ENCODE measurements around the gene FBXO39.
"Not testable (repeated sequence)": the region's sequence is repeated elsewhere in the genome, so short reads cannot be mapped to it uniquely, and the experiment has no call there.

FBXO39 gene

GRCh38 chr17:6774906-6775305, 1.1 kb upstream of the FBXO39 start:
- DNase-seq, H3K27ac Mint-ChIP-seq, H3K4me3 Mint-ChIP-seq, H3K4me1 Mint-ChIP-seq, ATAC-seq: not testable (repeated sequence)
- Mint-ChIP-seq H3K36me3 (ENCODE audit: low read depth) (peaks cover 45% of the 10 kb centered on the region), H3K27me3 (peaks cover 34% of the 10 kb centered on the region), H3K9me3 (peaks cover 35% of the 10 kb centered on the region)

- ATAC-seq, result no peak
- H3K27ac Mint-ChIP-seq, result no peak overlapping the region
- peaks cover 65% of the 10 kb centered on the region for H3K27me3 Mint-ChIP-seq
- peaks cover 4% of the 10 kb centered on the region for H3K36me3 Mint-ChIP-seq (ENCODE audit: low read depth)
- H3K4me1 Mint-ChIP-seq, result peaks cover 4% of the 10 kb centered on the region
- H3K4me3 Mint-ChIP-seq, result no peak overlapping the region
- H3K9me3 Mint-ChIP-seq, result peaks cover 18% of the 10 kb centered on the region
- DNase-seq, result no peak
Measured at GRCh38 chr17:6779411-6779810, 3.4 kb downstream of the FBXO39 start.

GRCh38 chr17:6780001-6780400, 4.0 kb downstream of the FBXO39 start:
- peaks cover 67% of the 10 kb centered on the region for H3K27me3 Mint-ChIP-seq
- H3K36me3 Mint-ChIP-seq (ENCODE audit: low read depth), result peaks cover 2% of the 10 kb centered on the region
- peaks cover 16% of the 10 kb centered on the region for H3K9me3 Mint-ChIP-seq
- H3K4me3 Mint-ChIP-seq, result no peak overlapping the region
- H3K4me1 Mint-ChIP-seq, result peaks cover 4% of the 10 kb centered on the region
- DNase-seq (no peak), ATAC-seq (no peak)
- H3K27ac Mint-ChIP-seq, result no peak overlapping the region

- ATAC-seq (peak; percentile 84), DNase-seq (no peak)
- Mint-ChIP-seq H3K27ac (no peak overlapping the region), H3K27me3 (peaks cover 70% of the 10 kb centered on the region), H3K4me3 (no peak overlapping the region), H3K36me3 (ENCODE audit: low read depth) (peaks cover 2% of the 10 kb centered on the region), H3K9me3 (peaks cover 24% of the 10 kb centered on the region), H3K4me1 (peaks cover 4% of the 10 kb centered on the region)
Measured at GRCh38 chr17:6780886-6781285, 4.9 kb downstream of the FBXO39 start.

GRCh38 chr17:6782244-6782643, 6.2 kb downstream of the FBXO39 start:
- Mint-ChIP-seq H3K4me3 (no peak overlapping the region), H3K27me3 (peaks cover 76% of the 10 kb centered on the region), H3K9me3 (peaks cover 28% of the 10 kb centered on the region), H3K27ac (no peak overlapping the region), H3K36me3 (ENCODE audit: low read depth) (peaks cover 4% of the 10 kb centered on the region), H3K4me1 (peaks cover 2% of the 10 kb centered on the region)
- DNase-seq (no peak), ATAC-seq (no peak)

GRCh38 chr17:6786618-6787017, 10.6 kb downstream of the FBXO39 start:
- Mint-ChIP-seq H3K4me3 (no peak overlapping the region), H3K9me3 (peaks cover 28% of the 10 kb centered on the region), H3K4me1 (no peaks in the 10 kb centered on the region), H3K36me3 (ENCODE audit: low read depth) (peaks cover 4% of the 10 kb centered on the region), H3K27me3 (peaks cover 69% of the 10 kb centered on the region), H3K27ac (no peak overlapping the region)
- ATAC-seq, result no peak
- DNase-seq, result no peak

GRCh38 chr17:6787081-6787693, 11.2 kb downstream of the FBXO39 start:
- ATAC-seq, result no peak
- DNase-seq, result no peak
- H3K9me3 Mint-ChIP-seq, result peaks cover 28% of the 10 kb centered on the region
- H3K27ac Mint-ChIP-seq, result no peak overlapping the region
- H3K4me3 Mint-ChIP-seq, result no peak overlapping the region
- no peaks in the 10 kb centered on the region for H3K4me1 Mint-ChIP-seq
- H3K36me3 Mint-ChIP-seq (ENCODE audit: low read depth), result peaks cover 4% of the 10 kb centered on the region
- peaks cover 66% of the 10 kb centered on the region for H3K27me3 Mint-ChIP-seq

GRCh38 chr17:6789146-6789545, 13.1 kb downstream of the FBXO39 start:
- Mint-ChIP-seq H3K9me3 (peaks cover 13% of the 10 kb centered on the region), H3K27me3 (peaks cover 58% of the 10 kb centered on the region), H3K36me3 (ENCODE audit: low read depth) (peaks cover 2% of the 10 kb centered on the region), H3K4me1 (no peaks in the 10 kb centered on the region), H3K27ac (no peak overlapping the region), H3K4me3 (no peak overlapping the region)
- DNase-seq, result no peak
- ATAC-seq, result no peak

GRCh38 chr17:6793748-6794493, 17.9 kb downstream of the FBXO39 start:
- Mint-ChIP-seq H3K36me3 (ENCODE audit: low read depth) (no peaks in the 10 kb centered on the region), H3K9me3 (no peaks in the 10 kb centered on the region), H3K4me3 (no peak overlapping the region), H3K27me3 (peaks cover 24% of the 10 kb centered on the region), H3K4me1 (no peaks in the 10 kb centered on the region), H3K27ac (no peak overlapping the region)
- DNase-seq (no peak), ATAC-seq (no peak)

GRCh38 chr17:6796017-6796886, 20.2 kb downstream of the FBXO39 start:
- H3K4me1 Mint-ChIP-seq, result no peaks in the 10 kb centered on the region
- no peaks in the 10 kb centered on the region for H3K36me3 Mint-ChIP-seq (ENCODE audit: low read depth)
- peaks cover 14% of the 10 kb centered on the region for H3K27me3 Mint-ChIP-seq
- H3K27ac Mint-ChIP-seq, result no peak overlapping the region
- ATAC-seq (no peak), DNase-seq (no peak)
- H3K4me3 Mint-ChIP-seq, result no peak overlapping the region
- H3K9me3 Mint-ChIP-seq, result no peaks in the 10 kb centered on the region

- H3K4me1 Mint-ChIP-seq, result no peaks in the 10 kb centered on the region
- no peaks in the 10 kb centered on the region for H3K36me3 Mint-ChIP-seq (ENCODE audit: low read depth)
- no peak for DNase-seq
- no peak for ATAC-seq
- no peak overlapping the region for H3K27ac Mint-ChIP-seq
- H3K9me3 Mint-ChIP-seq, result no peaks in the 10 kb centered on the region
- H3K27me3 Mint-ChIP-seq, result peaks cover 14% of the 10 kb centered on the region
- no peak overlapping the region for H3K4me3 Mint-ChIP-seq
Measured at GRCh38 chr17:6796887-6797490, 21.0 kb downstream of the FBXO39 start.

GRCh38 chr17:6797718-6798351, 21.8 kb downstream of the FBXO39 start:
- Mint-ChIP-seq H3K27me3 (peaks cover 8% of the 10 kb centered on the region), H3K9me3 (no peaks in the 10 kb centered on the region), H3K27ac (no peak overlapping the region), H3K4me1 (no peaks in the 10 kb centered on the region), H3K36me3 (ENCODE audit: low read depth) (no peaks in the 10 kb centered on the region), H3K4me3 (no peak overlapping the region)
- no peak for ATAC-seq
- no peak for DNase-seq

GRCh38 chr17:6799738-6800137, 23.7 kb downstream of the FBXO39 start:
- ATAC-seq, result no peak
- no peak for DNase-seq
- no peaks in the 10 kb centered on the region for H3K9me3 Mint-ChIP-seq
- no peak overlapping the region for H3K27ac Mint-ChIP-seq
- peaks cover 4% of the 10 kb centered on the region for H3K27me3 Mint-ChIP-seq
- no peaks in the 10 kb centered on the region for H3K36me3 Mint-ChIP-seq (ENCODE audit: low read depth)
- no peak overlapping the region for H3K4me3 Mint-ChIP-seq
- H3K4me1 Mint-ChIP-seq, result no peaks in the 10 kb centered on the region

GRCh38 chr17:6800422-6801027, 24.5 kb downstream of the FBXO39 start:
- H3K27ac Mint-ChIP-seq, result no peak overlapping the region
- peaks cover 4% of the 10 kb centered on the region for H3K27me3 Mint-ChIP-seq
- H3K4me3 Mint-ChIP-seq, result no peak overlapping the region
- no peaks in the 10 kb centered on the region for H3K9me3 Mint-ChIP-seq
- H3K36me3 Mint-ChIP-seq (ENCODE audit: low read depth), result no peaks in the 10 kb centered on the region
- H3K4me1 Mint-ChIP-seq, result no peaks in the 10 kb centered on the region
- ATAC-seq (no peak), DNase-seq (peak; percentile 15)

Data from activated naive CD8-positive, alpha-beta T cell treated with anti-CD3 and anti-CD28 coated beads, Interleukin-2, amount 50 U/mL, for 24 hours (primary cell).